Astrocyte (in vitro differentiated cells and primary cell): ENCODE measurements around the gene NPHS1.

Experiments used
- CTCF ChIP-seq: IDR thresholded peaks from 2 replicates; pipeline ENCODE4 v1.5.1; 2011; ENCODE audit warnings: low read depth, mild to moderate bottlenecking, inconsistent platforms, low read length, moderate library complexity; ENCODE audit not compliant: insufficient read depth
- EZH2 ChIP-seq: IDR thresholded peaks from 2 replicates; pipeline ENCODE4 v1.6.1; 2012; ENCODE audit warnings: mild to moderate bottlenecking, low read length, inconsistent platforms; ENCODE audit not compliant: insufficient read depth

GRCh38 chr19:35872180-35872579 lies 19.9 kb upstream of the NPHS1 start:
- TF ChIP-seq CTCF (no peak), EZH2 (no peak)
